RWPE2 (cell line): Measurements from ENCODE around the gene GADD45A.
A peak's percentile ranks its signal among the peaks of the same experiment; 100 is the strongest.

ENCODE experiments used
- ATAC-seq: fragments of 200-7000 bp; cut with Tn5 transposase; 3 replicates; pipeline ENCODE4 v1.9.1; 2021; ENCODE audit warnings: low read depth
- DNase-seq: peaks from one replicate; pipeline ENCODE4 v3.0.0-alpha.2; 2020; ENCODE audit warnings: low spot score
- H3K27ac ChIP-seq: fragments of 450-650 bp; 2 replicates; pipeline ENCODE4 v1.5.1; 2017; ENCODE audit warnings: mild to moderate bottlenecking; ENCODE audit not compliant: poor library complexity, severe bottlenecking
- H3K27me3 ChIP-seq: fragments of 250-450 bp; sonication (Bioruptor Pico); 2 replicates; pipeline ENCODE4 v1.5.1; 2021; ENCODE audit warnings: mild to moderate bottlenecking, moderate library complexity; ENCODE audit not compliant: insufficient read depth, poor library complexity, severe bottlenecking
- H3K36me3 ChIP-seq: fragments of 250-450 bp; sonication (Bioruptor Pico); 2 replicates; pipeline ENCODE4 v1.5.1; 2020; ENCODE audit warnings: low read depth, mild to moderate bottlenecking, moderate library complexity
- H3K4me1 ChIP-seq: fragments of 250-450 bp; sonication (Bioruptor Pico); 2 replicates; pipeline ENCODE4 v1.5.1; 2021; ENCODE audit warnings: mild to moderate bottlenecking, moderate library complexity; ENCODE audit not compliant: insufficient read depth, poor library complexity, severe bottlenecking
- H3K4me3 ChIP-seq: fragments of 250-450 bp; sonication (Bioruptor Pico); 2 replicates; pipeline ENCODE4 v1.5.1; 2021; ENCODE audit warnings: mild to moderate bottlenecking, moderate library complexity; ENCODE audit not compliant: severe bottlenecking
- H3K9me3 ChIP-seq: fragments of 250-450 bp; sonication (Bioruptor Pico); 2 replicates; pipeline ENCODE4 v1.5.1; 2021; ENCODE audit warnings: mild to moderate bottlenecking, moderate library complexity; ENCODE audit not compliant: severe bottlenecking
- CTCF ChIP-seq: fragments of 450-650 bp; IDR thresholded peaks from one replicate; pipeline ENCODE4 v1.5.1; 2017; ENCODE audit warnings: mild to moderate bottlenecking, moderate library complexity; ENCODE audit not compliant: poor library complexity, severe bottlenecking

GADD45A gene

GRCh38 chr1:67674260-67675011 lies 10.6 kb upstream of the GADD45A start:
- Histone ChIP-seq H3K27ac (no peak overlapping the region), H3K36me3 (no peaks in the 10 kb centered on the region), H3K4me1 (no peaks in the 10 kb centered on the region), H3K4me3 (no peak overlapping the region), H3K27me3 (no peaks in the 10 kb centered on the region), H3K9me3 (no peaks in the 10 kb centered on the region)
- ATAC-seq (no peak), DNase-seq (no peak)
- TF ChIP-seq CTCF, result no peak

GRCh38 chr1:67675800-67676199 lies 9.2 kb upstream of the GADD45A start:
- no peak for DNase-seq
- no peaks in the 10 kb centered on the region for H3K36me3 ChIP-seq
- no peak for TF ChIP-seq CTCF
- H3K27ac ChIP-seq, result no peak overlapping the region
- peaks cover 4% of the 10 kb centered on the region for H3K4me1 ChIP-seq
- no peaks in the 10 kb centered on the region for H3K9me3 ChIP-seq
- no peaks in the 10 kb centered on the region for H3K27me3 ChIP-seq
- no peak overlapping the region for H3K4me3 ChIP-seq
- no peak for ATAC-seq

GRCh38 chr1:67676287-67676686 lies 8.7 kb upstream of the GADD45A start:
- ATAC-seq, result no peak
- H3K27me3 ChIP-seq, result no peaks in the 10 kb centered on the region

GRCh38 chr1:67676946-67677345 lies 8.1 kb upstream of the GADD45A start:
- Histone ChIP-seq H3K27me3 (no peaks in the 10 kb centered on the region), H3K9me3 (no peaks in the 10 kb centered on the region), H3K36me3 (no peaks in the 10 kb centered on the region), H3K4me1 (peaks cover 4% of the 10 kb centered on the region), H3K4me3 (no peak overlapping the region), H3K27ac (no peak overlapping the region)
- no peak for ATAC-seq
- DNase-seq, result no peak
- TF ChIP-seq CTCF, result peak; percentile 11

More at GRCh38 chr1:67676287-67676686, 8.7 kb upstream of the GADD45A start:
- no peak for TF ChIP-seq CTCF
- Histone ChIP-seq H3K4me3 (no peak overlapping the region), H3K9me3 (no peaks in the 10 kb centered on the region), H3K27ac (no peak overlapping the region), H3K36me3 (no peaks in the 10 kb centered on the region), H3K4me1 (peaks cover 4% of the 10 kb centered on the region)
- DNase-seq, result no peak

- H3K27me3 ChIP-seq, result no peaks in the 10 kb centered on the region
- H3K27ac ChIP-seq, result no peak overlapping the region
- H3K36me3 ChIP-seq, result no peaks in the 10 kb centered on the region
- no peak for TF ChIP-seq CTCF
- H3K4me3 ChIP-seq, result no peak overlapping the region
- DNase-seq, result no peak
- H3K9me3 ChIP-seq, result no peaks in the 10 kb centered on the region
- no peak for ATAC-seq
- peaks cover 4% of the 10 kb centered on the region for H3K4me1 ChIP-seq
Measured at GRCh38 chr1:67677408-67677807, 7.6 kb upstream of the GADD45A start.
